GM21367 (cell line): Measurements from ENCODE around the gene EID2.
A peak's percentile ranks its signal among the peaks of the same experiment; 100 is the strongest.

Experiments used
- ATAC-seq: cut with Tn5 transposase; IDR thresholded peaks from one replicate; pipeline ENCODE4 v1.9.1; 2021; ENCODE audit not compliant: unreplicated experiment

Gene EID2, protein sequence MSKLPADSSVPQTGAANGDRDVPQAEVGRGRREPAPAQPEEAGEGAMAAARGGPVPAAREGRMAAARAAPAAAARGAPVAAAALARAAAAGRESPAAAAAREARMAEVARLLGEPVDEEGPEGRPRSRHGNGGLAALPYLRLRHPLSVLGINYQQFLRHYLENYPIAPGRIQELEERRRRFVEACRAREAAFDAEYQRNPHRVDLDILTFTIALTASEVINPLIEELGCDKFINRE

DNA sequence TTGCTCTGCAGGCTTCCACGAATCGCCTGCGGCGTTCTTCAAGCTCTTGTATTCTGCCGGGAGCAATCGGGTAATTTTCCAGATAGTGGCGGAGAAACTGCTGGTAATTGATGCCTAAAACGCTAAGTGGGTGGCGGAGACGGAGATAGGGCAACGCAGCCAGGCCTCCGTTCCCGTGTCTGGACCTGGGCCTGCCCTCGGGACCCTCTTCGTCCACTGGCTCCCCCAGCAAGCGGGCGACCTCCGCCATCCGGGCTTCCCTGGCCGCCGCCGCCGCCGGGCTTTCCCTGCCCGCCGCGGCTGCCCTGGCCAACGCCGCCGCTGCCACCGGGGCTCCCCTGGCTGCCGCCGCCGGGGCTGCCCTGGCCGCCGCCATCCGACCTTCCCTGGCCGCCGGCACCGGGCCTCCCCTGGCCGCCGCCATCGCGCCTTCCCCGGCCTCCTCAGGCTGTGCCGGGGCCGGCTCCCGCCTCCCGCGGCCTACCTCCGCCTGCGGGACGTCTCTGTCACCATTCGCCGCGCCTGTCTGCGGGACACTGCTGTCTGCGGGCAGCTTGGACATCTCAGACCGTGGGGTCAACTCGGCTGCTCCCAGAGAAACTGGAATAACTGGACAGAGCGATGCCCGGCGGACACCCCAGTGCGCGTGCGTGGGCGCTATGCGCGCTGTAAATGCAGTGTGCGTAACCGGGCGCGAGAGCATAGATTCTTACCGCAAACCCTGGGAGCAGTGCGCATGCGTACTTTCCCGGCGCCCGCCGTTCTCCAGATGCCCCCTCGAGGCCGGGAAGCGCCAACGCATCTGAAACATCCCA is at the start of gene EID2:
Gene EID2, minus strand, starts transcription at position 644 of the 815 bp plus-strand sequence. Its CDS starts 82 bp downstream, at position 562.
- peak; percentile 66 for ATAC-seq

DNA sequence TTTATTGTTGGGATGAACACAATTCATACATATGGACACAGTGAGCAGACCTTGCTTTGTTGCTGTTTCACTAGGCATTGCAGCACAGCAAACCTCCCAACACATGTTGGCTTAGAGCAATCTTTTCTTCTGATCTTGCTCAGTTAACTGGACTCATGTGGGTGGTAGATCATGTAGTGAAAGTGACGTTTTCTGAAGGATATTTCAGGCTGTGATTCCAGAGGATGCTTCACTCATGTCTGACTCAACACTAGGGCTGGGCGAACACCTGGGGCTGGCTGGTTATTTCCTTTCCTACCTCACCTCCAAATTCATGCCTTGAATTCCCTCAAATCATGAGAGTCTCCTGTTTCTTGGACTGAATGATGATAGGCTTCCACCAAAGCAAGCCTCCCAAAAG is 48.1 kb upstream of the EID2 start:
- ATAC-seq: no peak

DNA sequence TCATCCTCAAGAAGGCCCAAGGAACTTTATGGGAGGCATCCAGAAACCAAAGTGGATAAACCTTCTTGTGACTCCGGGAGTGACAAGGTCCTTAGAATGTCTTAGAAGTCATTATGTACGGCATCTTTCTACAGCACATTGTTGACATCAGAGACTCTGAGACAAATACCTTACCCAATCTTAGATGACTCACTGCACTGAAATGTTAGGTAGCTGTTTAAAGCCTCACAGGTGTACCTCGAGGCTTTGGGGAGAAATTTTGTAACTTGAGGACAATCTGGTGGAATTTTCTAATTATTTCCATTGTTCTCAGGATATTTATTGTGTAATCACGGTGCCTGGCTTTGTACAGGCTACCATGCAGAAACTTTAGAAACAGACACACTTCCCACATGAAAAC is 47.5 kb upstream of the EID2 start:
- ATAC-seq: no peak

DNA sequence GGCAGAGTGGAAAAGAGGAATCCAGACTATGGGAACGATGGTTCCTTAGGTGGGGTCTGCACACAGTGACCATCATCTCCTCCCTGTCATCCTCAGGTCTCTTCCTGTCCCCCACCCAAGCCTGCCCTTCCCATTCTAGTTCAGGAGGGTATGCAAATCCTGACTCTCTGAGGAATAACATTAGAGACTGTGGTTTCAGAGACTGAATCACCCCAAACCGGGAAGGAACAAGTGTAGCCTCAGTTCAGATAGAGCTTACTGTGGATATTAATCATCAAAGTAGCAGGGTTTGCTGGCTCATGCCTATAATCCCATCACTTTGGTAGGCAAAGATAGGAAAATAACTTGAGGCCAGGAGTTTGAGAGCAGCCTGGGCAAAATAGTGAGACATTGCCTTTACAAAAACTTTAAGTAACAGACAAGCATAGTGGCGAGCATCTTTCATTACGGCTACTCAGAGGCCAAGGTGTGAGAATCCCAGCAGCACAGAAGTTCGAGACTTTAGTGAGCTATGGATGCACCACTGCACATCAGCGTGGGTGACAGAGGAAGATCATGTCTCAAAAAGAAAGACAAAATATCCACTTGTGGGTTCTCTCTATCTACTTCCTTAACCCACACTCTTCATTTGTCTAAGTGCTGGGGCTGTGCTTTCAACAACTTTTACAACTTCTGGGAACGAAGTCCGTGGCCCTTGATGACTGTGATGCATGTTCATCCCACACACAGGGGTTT is 43.1 kb upstream of the EID2 start:
- no peak for ATAC-seq

DNA sequence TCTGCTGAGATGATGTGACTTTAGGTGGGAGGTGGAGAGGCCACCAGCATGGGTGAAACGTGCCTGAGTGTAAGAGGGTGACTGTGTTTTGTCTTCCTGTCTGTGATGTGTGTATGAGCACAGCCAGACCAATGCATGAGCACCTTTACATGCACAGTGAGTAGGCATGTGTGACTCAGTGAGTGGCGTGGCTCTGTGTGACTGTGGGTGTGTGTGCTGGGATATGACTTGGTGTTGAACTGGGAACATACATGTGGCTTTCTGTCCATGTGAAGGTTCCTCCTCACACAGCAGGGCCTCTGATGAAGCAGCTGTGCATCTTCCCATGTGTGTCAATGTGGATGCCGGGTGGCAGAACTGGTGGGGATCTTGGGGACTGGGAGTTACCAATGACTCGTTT is 42.5 kb upstream of the EID2 start:
- ATAC-seq: no peak

DNA sequence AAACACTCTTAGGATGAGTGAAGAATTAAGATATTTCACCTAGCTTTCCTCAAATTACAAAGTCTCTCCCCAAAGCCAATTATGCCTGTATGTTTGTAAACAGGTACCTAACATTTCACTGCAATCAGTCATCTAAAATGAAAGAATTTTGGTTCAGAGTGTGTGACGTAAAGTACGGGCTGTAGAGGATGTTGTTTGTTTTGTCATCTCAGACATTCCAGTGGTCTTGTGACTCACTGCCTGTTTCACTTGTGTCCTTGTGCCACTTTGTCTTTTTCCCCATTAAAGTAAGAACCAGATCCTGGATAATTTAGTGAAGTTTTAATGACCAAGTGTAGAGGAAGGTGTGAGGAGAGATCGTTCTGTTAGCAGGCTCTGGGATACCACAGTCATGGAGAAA is 28.6 kb upstream of the EID2 start:
- no peak for ATAC-seq

DNA sequence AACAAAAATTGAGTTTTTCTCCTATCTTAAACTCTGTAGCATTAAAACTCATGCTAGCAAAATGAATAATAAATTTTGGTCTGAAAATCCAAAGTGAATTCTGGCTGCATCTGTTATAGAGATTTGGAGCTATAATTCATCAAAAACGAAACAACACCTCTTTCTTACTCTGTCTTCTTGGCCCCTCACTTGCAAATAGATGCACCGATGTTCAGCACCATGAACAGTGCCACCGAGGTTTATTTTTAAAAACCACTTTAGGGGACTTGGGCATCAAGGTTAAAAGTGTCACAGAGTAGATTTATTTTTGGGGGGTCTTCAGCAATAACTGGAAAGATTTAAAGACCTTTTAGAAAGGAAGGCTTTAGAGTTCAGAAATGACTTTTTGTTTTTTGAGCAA is 26.1 kb upstream of the EID2 start:
- no peak for ATAC-seq

DNA sequence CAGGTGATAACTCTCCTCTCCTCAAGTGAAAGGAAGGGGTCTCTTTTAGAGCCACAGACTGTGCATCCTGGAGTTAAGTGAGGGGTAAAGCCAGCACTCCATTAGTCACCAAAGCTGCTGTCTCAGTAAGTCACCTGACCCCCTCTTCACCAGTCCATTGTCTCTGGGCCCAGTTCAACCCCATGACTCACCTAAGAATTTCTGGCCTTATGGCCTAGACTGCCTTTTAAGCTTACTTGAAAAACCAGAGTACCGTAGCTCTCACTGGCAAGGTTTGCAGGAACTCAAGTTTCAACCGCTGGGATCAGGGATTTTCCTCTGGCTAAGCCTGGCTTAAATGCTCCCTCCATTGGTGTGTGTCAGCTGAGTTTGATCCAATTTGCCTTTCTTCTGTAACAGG is 23.4 kb upstream of the EID2 start:
- ATAC-seq: no peak

DNA sequence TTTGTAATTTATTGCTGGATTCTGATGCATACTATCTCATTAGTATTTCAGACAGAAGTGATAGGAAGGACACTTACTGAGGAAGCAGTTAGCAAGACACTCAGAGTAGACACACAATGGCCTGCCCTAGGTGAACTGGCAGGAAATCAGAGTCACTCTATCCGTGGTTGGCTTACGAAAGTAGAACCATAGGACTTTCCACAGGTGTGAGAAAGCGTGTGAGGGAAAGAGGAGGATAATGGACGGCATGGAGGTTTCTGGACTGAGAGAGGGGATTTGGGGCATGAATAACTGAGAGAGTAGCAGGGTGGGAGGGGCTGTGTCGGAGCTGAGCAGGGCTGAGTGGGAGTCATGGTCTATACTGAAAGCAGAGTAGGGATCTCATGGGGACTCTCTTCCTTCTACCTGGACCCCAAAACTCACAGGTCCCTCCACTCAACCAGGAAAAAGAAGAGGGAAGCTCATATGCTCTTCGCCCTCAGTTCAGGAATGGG is 18.7 kb upstream of the EID2 start:
- no peak for ATAC-seq

DNA sequence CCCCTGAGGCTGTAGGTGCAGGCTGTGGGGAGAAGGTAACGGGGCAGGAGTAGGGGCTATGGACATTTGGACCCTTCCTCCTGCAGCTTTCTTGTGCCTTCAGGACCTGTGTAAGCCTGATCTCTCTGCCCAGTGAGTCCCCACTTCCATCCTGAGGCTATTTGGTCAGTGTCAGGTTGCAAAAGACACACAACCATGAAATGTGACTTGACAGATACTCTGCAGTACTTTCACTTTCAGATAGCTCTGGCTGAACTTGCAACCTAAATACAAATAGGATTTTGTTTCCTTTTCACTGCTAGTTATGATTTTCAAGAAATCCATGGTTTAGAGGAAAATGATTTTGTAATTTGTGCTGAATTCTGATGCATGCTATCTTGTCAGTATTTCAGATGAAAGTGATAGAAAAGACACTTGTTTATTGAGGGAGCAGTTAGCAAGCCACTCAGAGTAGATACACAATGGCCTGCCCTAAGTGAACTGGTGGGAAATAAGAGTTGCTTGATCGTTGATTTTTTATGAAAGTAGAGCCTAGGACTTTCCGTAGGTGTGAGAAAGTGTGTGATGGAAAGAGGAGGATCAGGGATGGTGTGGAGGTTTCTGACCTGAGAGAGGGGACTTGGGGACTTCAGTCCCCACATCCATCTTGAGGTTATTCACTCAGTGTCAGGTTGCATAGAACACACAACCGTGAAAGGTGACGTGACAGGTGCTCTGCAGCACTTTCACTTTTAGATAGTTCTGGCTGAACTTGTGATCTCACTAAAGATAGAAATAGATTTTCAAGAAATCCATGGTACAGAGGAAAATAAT is 18.1 kb upstream of the EID2 start:
- ATAC-seq: no peak

DNA sequence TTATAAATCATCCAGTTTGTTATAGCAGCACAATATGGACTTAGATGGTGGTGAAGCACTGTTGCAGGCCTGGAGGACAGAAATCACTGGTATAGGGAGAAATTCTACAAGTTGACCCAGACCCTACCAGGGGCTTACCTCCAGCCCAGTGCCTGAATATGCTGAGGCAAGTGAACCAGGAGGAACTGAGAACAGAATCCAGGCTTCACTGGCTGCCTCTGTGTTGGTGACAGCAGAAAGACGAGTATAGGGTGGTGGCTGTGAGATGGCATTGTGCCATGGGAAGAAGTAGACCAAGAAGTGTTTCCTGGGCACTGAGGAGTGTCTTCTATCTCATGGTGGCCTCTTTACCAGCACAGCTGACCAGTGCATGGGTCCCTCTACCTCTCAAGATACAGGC is 15.9 kb upstream of the EID2 start:
- no peak for ATAC-seq

DNA sequence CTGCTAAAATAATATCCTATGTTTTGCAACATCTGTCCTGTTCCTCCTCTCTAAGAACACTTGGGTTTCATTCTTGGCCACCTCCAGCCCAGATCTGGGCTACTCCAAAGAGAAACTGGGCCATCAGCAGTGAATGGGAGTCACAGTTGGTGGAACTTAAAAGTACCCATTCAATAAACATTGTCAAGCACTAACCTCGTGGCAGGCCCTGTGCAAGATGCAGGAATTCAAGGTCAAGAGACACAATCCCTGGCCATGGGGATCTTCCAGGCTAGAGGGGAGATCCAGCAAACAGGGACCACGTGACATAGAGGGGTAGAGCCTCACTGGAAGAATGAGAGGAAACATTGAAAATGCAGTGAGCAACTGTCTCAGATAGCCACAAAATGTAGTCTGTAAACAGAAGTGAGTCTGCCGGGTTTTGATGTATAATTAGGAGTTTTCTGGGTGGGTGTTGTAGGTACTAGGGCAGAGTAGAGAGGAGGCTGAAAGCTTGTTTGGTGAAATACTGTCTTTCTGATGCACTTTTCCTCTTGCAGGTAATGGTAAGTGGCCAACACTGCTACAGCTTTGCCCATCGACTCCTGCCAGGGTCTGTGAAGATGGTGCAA is 14.8 kb upstream of the EID2 start:
- no peak for ATAC-seq

DNA sequence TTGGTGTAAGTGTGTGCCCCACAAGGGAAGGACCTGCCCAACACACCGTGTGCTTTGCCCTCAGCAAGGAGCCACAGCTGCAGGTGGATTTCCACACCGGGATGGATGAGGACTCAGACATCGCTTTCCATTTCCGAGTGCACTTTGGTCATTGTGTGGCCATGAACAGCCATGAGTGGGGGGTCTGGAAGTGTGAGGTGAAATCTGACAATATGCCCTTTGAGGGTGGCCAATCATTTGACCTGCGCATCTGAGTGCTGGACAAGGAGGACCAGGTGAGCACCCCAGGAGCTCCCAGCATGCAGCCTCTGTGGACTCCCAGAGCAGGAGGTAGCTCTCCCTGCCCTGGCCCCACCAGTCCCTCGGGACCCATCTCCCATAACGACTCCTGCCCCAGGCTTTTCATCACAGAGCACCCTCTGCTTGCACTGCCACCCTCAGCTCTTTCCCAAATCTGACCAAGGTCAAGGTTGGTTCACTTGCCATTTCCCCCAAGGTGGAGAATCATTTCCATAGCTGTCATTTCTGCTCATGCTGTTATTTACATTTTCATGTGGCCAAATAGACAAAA is 13.2 kb upstream of the EID2 start:
- no peak for ATAC-seq

DNA sequence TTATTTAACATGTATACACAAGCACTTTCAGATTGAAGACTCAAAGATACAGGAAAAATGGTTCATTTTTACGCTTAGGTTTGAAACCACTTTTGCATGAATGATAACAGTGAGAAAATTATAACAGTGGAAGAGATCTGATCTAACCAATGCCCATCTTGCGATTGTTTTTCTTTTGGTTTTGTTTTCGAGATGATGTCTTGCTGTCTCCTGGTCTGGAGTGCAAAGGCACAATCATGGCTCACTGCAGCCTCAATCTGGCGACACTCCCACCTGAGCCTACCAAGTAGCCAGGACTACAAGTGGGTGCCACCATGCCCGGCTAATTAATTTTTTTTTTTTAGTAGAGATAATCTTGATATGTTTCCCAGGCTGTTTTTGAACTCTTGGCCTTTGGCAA is 10.2 kb upstream of the EID2 start:
- no peak for ATAC-seq

DNA sequence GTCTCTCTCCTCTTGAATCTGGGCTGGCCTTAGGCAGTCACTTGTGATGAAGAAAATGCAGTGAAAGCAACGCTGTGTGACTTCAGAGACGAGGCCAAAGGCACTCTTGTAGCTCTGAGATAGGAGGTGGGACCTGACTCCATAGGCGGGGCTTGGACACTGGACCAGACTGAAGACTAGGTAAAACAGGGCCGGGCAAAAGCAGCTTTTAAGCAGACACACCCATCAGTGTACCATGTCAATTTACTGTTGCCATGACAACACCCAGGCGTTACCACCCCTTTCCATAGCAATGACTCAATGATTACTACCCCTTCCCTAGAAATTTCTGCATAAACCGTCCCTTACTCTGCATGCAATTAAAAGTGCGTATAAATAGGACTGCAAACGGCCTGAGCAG is 6.6 kb upstream of the EID2 start:
- no peak for ATAC-seq

DNA sequence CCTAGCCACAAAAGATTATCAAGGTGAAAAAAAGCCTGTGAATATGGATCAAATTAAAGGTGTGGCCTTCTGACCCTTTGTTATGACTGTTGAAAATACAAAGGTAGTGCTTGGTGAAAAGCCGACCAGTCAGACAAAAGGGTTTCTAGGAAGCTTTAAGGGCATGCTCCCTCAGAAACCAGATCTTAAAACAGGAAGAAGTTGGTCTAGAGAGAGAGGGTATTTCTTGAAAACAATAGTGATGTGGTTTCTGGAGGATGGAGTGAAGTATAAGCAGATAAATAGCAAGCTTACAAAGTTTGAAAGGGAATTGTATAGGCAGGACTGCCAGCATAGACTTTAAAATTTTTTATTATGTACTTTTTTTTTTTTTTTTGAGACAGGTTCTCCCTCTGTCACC is 5.0 kb upstream of the EID2 start:
- ATAC-seq: no peak

DNA sequence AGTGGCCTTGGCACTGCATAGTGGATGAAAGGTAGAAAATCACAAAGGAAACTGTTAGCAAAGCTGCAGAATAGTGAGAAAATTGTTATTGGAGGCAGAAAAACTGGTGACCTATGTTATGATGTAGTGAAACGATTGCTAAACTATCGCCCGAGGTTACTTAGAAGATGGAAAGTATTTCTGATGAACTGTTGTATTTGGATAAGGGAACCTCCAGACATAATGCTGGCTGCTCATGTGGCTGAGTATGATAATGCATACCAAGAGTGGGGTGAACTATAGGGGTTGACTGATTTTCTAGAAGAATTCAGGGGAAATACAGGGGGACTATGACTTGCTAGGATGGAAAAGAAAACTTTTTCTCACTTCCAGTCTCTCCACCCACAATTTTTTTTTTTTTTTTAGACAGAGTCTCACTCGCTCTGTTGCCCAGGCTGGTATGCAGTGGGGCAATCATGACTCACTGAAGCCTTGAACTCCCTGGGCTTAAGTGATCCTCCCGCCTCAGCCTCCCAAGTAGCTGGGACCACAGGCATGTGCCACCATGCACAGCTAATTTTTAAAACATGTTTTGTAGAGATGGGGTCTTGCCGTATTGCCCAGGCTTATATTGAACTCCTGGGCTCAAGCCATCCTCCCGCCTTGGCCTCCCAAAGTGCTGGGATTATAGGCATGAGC is 4.4 kb upstream of the EID2 start:
- no peak for ATAC-seq

DNA sequence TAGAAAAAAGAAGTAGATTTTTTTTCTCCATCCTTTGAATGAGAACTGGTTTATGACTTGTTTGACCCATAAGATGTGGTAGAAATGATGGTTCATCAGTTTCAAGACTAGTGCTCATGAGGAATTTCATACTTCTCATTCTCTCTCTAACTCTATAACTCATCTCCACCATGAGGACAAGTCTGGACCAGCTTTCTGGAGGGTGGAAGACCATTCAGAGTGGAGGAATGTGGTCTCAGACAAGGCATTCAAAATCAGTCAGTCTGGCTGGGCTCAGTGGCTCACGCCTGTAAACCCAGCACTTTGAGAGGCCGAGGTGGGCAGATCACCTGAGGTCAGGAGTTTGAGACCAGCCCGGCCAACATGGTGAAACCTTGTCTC is 3.5 kb upstream of the EID2 start:
- ATAC-seq: no peak

DNA sequence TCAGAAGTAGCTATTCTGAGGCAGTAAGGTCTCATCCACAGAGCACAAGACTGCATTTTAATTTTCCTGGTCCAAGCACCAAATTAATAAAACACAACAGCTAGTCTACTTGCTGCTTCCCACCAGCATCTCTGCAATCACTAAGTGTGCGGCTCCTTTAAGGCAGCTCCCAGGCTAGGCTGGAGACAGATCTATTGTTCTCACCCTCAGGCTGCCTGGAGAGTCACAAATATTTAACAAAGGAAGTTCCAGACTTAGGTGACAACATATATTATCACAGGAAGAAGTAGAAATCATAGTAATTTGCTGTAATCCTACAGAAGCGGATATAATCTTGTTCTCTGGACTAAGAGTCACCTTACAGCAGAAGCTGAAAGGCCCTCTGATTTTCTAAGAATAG is 2.2 kb upstream of the EID2 start:
- no peak for ATAC-seq

DNA sequence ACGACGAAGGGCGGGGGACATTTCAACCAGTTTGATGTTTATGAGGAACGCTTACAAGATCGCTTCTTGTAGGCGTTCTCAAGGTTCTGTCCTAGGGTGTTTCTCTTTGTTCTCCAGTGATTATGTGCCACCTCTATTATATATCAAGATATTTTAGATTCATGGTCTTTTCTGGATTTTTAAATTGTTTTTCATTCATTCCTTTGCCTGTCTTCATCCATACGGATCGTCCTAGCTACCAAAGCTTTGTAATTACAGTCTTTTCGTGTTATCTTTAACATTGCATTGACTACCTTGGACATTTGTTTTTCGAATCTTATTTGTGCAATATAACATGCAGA is 342 bp upstream of the EID2 start:
- no peak for ATAC-seq
